K562 (cell line): ENCODE measurements around the gene C1orf116. TPM values are rescaled to one million over a fixed set of nuclear protein-coding genes. Genes with fewer than 3 reads are reported as not detected.

Experiments used
- CBX3 ChIP-seq, 2 experiments: IDR thresholded peaks; 1 replicate in 1 of 2; 2 replicates in 1 of 2; pipeline ENCODE4 v1.6.1; 2012; ENCODE audit warnings: inconsistent platforms in 2 of 2, low read length in 2 of 2, borderline replicate concordance in 1 of 2, control low read depth in 1 of 2
- CC2D1A ChIP-seq: fragments of 450-650 bp; IDR thresholded peaks from 2 replicates; pipeline ENCODE4 v1.6.1; 2017; ENCODE audit warnings: mild to moderate bottlenecking
- CREM ChIP-seq: IDR thresholded peaks from 2 replicates; pipeline ENCODE4 v1.6.1; 2014; ENCODE audit warnings: antibody characterized with exemption, low read depth
- ETS2 ChIP-seq: IDR thresholded peaks from 2 replicates; pipeline ENCODE4 v1.6.1; 2016; ENCODE audit warnings: borderline replicate concordance, missing genetic modification characterization, mild to moderate bottlenecking, moderate library complexity, missing compliant biosample characterization; ENCODE audit not compliant: poor library complexity, severe bottlenecking
- FOXJ3 ChIP-seq: sonication (generic); formaldehyde crosslinking; IDR thresholded peaks from 2 replicates; pipeline ENCODE4 v1.4.0; 2020; ENCODE audit warnings: mild to moderate bottlenecking, missing genetic modification reagents
- FUS ChIP-seq: fragments of 200-400 bp; formaldehyde crosslinking; optimal IDR thresholded peaks from 2 replicates; pipeline ENCODE3; 2017; ENCODE audit warnings: low read depth, low read length
- PHB2 ChIP-seq: fragments of 450-650 bp; IDR thresholded peaks from 2 replicates; pipeline ENCODE4 v1.6.1; 2017; ENCODE audit warnings: low read depth
- TEAD4 ChIP-seq, 2 experiments: sonication (generic) in 1 of 2; formaldehyde crosslinking in 1 of 2; IDR thresholded peaks; 2 replicates each; pipeline versions ENCODE4 v1.6.1 to v1.8.0; 2012 to 2022; ENCODE audit warnings: borderline replicate concordance in 1 of 2, inconsistent platforms in 1 of 2, low read length in 1 of 2, mild to moderate bottlenecking in 1 of 2, missing genetic modification reagents in 1 of 2
- polyA plus RNA-seq, 8 experiments: library from polyadenylated mRNA; depleted of rRNA in 4 of 8; stranded (reverse) in 5 of 8; unstranded in 3 of 8; fragments of >200 nt; fragmentation: Nextera tagmentation in 2 of 8; fragmentation: Illumina TruSeq in 1 of 8; extraction: Ambion mirVana in 2 of 8; extraction: Trizol in 1 of 8; gene quantifications; 2 replicates each; pipeline versions ENCODE4 v1.2.1 to v1.2.3, GENCODE V29; 2011 to 2014; ENCODE audit warnings: inconsistent platforms in 1 of 8, missing spikeins in 1 of 8
- total RNA-seq, 7 experiments: library from RNA; depleted of rRNA in 6 of 7; stranded (reverse); fragments of >200 nt in 6 of 7; fragmentation: Illumina TruSeq in 2 of 7; extraction: Trizol in 2 of 7; gene quantifications; 2 replicates each; pipeline versions ENCODE4 v1.2.1 to v1.2.3, GENCODE V29; 2011 to 2021; ENCODE audit warnings: low replicate concordance in 1 of 7
- TF ChIP-seq, protein P1 (sequence below): fragments of 250-450 bp; sonication (Bioruptor Pico); IDR thresholded peaks from 2 replicates; pipeline ENCODE4 v1.9.0; 2021; ENCODE audit warnings: mild to moderate bottlenecking
- TF ChIP-seq, protein P2 (sequence below): fragments of 450-650 bp; IDR thresholded peaks from 2 replicates; pipeline ENCODE4 v1.6.1; 2017; ENCODE audit warnings: antibody characterized with exemption
- TF ChIP-seq, protein P3 (sequence below): fragments of 250-450 bp; sonication (Bioruptor Pico); IDR thresholded peaks from 2 replicates; pipeline ENCODE4 v1.4.0; 2020; ENCODE audit warnings: mild to moderate bottlenecking, moderate library complexity
- TF ChIP-seq, protein P4 (sequence below): IDR thresholded peaks from 2 replicates; pipeline ENCODE4 v1.6.1; 2016; ENCODE audit warnings: missing genetic modification characterization, missing compliant biosample characterization
- TF ChIP-seq, protein P5 (sequence below): fragments of 250-450 bp; sonication (Bioruptor Pico); IDR thresholded peaks from 2 replicates; pipeline ENCODE4 v1.8.0; 2022; ENCODE audit warnings: moderate library complexity, mild to moderate bottlenecking, inconsistent platforms
- TF ChIP-seq, protein P6 (sequence below), 2 experiments: fragments of 450-650 bp; IDR thresholded peaks; 2 replicates each; pipeline ENCODE4 v1.6.1; 2016
- TF ChIP-seq, protein P7 (sequence below): sonication (generic); formaldehyde crosslinking; IDR thresholded peaks from 2 replicates; pipeline ENCODE4 v1.8.0; 2023; ENCODE audit warnings: mild to moderate bottlenecking, missing genetic modification reagents

The C1orf116 gene
- total and polyA plus RNA-seq, 9 of the 15 experiments (the other 6 are each of a cell fraction or from before 2014, with no cell fraction given), result 0.62 to 3.0 (median 0.95) TPM

DNA sequence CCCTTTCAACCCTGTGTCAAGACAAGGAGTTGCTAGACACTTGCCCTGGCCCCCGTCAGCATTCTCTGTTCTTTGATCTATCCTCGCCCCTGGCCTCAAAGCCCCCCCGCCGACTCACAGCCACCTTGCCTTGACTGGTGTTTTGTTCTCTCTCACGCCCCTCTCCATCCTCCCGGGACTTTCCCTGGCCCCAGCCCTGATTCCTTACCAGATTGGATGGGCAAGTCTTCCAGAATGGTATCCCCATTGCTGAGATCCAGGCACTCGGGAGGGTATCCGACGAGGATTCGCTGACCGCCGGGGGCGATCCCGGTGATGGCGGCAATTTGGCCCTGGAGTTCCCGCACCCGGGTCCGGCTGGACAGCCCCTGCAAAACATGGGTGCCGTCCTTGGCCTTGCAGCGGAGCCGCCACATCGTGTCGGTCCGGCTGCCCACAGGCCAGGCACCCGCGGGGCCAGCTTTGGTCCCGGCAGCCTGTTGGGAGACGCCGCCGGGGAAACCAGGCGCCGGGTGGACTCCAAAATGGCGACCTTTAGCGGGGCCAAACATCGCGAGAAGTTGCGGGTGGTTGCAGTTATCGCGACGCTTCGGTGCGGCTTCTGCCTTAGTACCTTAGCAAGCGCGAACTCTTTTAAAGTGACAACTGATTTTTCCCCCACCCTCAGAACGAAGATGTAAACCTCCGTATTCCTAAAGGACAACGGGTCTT is 18.1 kb upstream of the C1orf116 start (continued):
- no peak for TF ChIP-seq TEAD4 (IDR thresholded peaks at IDR 0.05; ENCODE audit: low read length)
- no peak for TF ChIP-seq TEAD4 (CRISPR knock-in tag; IDR thresholded peaks at IDR 0.05; ENCODE audit: borderline replicate concordance)
- TF ChIP-seq FOXJ3 (CRISPR knock-in tag), result no peak
- TF ChIP-seq, protein P1, sequence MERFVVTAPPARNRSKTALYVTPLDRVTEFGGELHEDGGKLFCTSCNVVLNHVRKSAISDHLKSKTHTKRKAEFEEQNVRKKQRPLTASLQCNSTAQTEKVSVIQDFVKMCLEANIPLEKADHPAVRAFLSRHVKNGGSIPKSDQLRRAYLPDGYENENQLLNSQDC (CRISPR knock-in tag), result no peak
- TF ChIP-seq CBX3 (IDR thresholded peaks at IDR 0.05; ENCODE audit: borderline replicate concordance in 1 of 2, low read length in 2 of 2), result no peak
- peak; percentile 41; the same call in 1 of the 2 replicates for TF ChIP-seq CREM
- TF ChIP-seq, protein P2, sequence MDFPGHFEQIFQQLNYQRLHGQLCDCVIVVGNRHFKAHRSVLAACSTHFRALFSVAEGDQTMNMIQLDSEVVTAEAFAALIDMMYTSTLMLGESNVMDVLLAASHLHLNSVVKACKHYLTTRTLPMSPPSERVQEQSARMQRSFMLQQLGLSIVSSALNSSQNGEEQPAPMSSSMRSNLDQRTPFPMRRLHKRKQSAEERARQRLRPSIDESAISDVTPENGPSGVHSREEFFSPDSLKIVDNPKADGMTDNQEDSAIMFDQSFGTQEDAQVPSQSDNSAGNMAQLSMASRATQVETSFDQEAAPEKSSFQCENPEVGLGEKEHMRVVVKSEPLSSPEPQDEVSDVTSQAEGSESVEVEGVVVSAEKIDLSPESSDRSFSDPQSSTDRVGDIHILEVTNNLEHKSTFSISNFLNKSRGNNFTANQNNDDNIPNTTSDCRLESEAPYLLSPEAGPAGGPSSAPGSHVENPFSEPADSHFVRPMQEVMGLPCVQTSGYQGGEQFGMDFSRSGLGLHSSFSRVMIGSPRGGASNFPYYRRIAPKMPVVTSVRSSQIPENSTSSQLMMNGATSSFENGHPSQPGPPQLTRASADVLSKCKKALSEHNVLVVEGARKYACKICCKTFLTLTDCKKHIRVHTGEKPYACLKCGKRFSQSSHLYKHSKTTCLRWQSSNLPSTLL, result no peak
- TF ChIP-seq, protein P3, sequence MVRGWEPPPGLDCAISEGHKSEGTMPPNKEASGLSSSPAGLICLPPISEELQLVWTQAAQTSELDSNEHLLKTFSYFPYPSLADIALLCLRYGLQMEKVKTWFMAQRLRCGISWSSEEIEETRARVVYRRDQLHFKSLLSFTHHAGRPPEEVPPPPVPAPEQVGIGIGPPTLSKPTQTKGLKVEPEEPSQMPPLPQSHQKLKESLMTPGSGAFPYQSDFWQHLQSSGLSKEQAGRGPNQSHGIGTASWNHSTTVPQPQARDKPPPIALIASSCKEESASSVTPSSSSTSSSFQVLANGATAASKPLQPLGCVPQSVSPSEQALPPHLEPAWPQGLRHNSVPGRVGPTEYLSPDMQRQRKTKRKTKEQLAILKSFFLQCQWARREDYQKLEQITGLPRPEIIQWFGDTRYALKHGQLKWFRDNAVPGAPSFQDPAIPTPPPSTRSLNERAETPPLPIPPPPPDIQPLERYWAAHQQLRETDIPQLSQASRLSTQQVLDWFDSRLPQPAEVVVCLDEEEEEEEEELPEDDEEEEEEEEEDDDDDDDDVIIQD (CRISPR knock-in tag), result no peak
- TF ChIP-seq, protein P4, sequence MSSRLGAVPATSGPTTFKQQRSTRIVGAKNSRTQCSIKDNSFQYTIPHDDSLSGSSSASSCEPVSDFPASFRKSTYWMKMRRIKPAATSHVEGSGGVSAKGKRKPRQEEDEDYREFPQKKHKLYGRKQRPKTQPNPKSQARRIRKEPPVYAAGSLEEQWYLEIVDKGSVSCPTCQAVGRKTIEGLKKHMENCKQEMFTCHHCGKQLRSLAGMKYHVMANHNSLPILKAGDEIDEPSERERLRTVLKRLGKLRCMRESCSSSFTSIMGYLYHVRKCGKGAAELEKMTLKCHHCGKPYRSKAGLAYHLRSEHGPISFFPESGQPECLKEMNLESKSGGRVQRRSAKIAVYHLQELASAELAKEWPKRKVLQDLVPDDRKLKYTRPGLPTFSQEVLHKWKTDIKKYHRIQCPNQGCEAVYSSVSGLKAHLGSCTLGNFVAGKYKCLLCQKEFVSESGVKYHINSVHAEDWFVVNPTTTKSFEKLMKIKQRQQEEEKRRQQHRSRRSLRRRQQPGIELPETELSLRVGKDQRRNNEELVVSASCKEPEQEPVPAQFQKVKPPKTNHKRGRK (tag), result no peak
- TF ChIP-seq ETS2 (tag), result no peak
- no peak for TF ChIP-seq CC2D1A
- TF ChIP-seq FUS, result no peak
- TF ChIP-seq, protein P5, sequence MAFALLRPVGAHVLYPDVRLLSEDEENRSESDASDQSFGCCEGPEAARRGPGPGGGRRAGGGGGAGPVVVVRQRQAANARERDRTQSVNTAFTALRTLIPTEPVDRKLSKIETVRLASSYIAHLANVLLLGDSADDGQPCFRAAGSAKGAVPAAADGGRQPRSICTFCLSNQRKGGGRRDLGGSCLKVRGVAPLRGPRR (CRISPR knock-in tag), result no peak
- TF ChIP-seq PHB2, result no peak
- TF ChIP-seq, protein P6, sequence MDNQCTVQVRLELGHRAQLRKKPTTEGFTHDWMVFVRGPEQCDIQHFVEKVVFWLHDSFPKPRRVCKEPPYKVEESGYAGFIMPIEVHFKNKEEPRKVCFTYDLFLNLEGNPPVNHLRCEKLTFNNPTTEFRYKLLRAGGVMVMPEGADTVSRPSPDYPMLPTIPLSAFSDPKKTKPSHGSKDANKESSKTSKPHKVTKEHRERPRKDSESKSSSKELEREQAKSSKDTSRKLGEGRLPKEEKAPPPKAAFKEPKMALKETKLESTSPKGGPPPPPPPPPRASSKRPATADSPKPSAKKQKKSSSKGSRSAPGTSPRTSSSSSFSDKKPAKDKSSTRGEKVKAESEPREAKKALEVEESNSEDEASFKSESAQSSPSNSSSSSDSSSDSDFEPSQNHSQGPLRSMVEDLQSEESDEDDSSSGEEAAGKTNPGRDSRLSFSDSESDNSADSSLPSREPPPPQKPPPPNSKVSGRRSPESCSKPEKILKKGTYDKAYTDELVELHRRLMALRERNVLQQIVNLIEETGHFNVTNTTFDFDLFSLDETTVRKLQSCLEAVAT (IDR thresholded peaks at IDR 0.05), result no peak; a peak in 1 of 4 replicates
- TF ChIP-seq, protein P7, sequence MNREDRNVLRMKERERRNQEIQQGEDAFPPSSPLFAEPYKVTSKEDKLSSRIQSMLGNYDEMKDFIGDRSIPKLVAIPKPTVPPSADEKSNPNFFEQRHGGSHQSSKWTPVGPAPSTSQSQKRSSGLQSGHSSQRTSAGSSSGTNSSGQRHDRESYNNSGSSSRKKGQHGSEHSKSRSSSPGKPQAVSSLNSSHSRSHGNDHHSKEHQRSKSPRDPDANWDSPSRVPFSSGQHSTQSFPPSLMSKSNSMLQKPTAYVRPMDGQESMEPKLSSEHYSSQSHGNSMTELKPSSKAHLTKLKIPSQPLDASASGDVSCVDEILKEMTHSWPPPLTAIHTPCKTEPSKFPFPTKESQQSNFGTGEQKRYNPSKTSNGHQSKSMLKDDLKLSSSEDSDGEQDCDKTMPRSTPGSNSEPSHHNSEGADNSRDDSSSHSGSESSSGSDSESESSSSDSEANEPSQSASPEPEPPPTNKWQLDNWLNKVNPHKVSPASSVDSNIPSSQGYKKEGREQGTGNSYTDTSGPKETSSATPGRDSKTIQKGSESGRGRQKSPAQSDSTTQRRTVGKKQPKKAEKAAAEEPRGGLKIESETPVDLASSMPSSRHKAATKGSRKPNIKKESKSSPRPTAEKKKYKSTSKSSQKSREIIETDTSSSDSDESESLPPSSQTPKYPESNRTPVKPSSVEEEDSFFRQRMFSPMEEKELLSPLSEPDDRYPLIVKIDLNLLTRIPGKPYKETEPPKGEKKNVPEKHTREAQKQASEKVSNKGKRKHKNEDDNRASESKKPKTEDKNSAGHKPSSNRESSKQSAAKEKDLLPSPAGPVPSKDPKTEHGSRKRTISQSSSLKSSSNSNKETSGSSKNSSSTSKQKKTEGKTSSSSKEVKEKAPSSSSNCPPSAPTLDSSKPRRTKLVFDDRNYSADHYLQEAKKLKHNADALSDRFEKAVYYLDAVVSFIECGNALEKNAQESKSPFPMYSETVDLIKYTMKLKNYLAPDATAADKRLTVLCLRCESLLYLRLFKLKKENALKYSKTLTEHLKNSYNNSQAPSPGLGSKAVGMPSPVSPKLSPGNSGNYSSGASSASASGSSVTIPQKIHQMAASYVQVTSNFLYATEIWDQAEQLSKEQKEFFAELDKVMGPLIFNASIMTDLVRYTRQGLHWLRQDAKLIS, result 0 out of 2 replicates have a peak, but pooled peaks have one; percentile 5
